GM23248 (cell line): ENCODE measurements around the gene SYAP1.
"Not testable (repeated sequence)": the region's sequence is repeated elsewhere in the genome, so short reads cannot be mapped to it uniquely, and the experiment has no call there.

Source experiments
- EZH2 ChIP-seq: fragments of 200-600 bp; sonication (generic); IDR thresholded peaks from 2 replicates; pipeline ENCODE4 v1.6.1; 2018; ENCODE audit warnings: antibody characterized with exemption, mild to moderate bottlenecking; ENCODE audit not compliant: insufficient read depth, poor library complexity, severe bottlenecking
- EZH2phosphoT487 ChIP-seq: fragments of 200-600 bp; sonication (generic); IDR thresholded peaks from 2 replicates; pipeline ENCODE4 v1.6.1; 2018; ENCODE audit warnings: antibody characterized with exemption, moderate library complexity, mild to moderate bottlenecking, low read depth; ENCODE audit not compliant: insufficient read depth

GRCh38 chrX:16716451-16716850, 3.0 kb upstream of the SYAP1 start:
- not testable (repeated sequence) for TF ChIP-seq EZH2, EZH2phosphoT487
